ENCODE measurements around the gene SLC12A6. TPM values are rescaled to one million over a fixed set of nuclear protein-coding genes. Genes with fewer than 3 reads are reported as not detected.

SLC12A6 gene
- total RNA-seq, 1 donor from 2014 or later, result 73.4 TPM

GRCh38 chr15:34252545-34252944 is 85.0 kb downstream of the SLC12A6 start:
- Histone ChIP-seq H3K27ac (no peak overlapping the region), H3K4me3 (no peak overlapping the region), H3K36me3 (peaks cover 0 to 80% of the 10 kb centered on the region in 2 donors), H3K4me1 (no peaks in the 10 kb centered on the region), H3K9me3 (no peaks in the 10 kb centered on the region), H3K27me3 (no peaks in the 10 kb centered on the region)
- no peak for DNase-seq (ENCODE audit: extremely low spot score in 2 of 2)
- TF ChIP-seq POLR2AphosphoS5 (IDR thresholded peaks at IDR 0.05; ENCODE audit: insufficient read depth in 1 of 2, low read depth in 1 of 2) (no peak), POLR2A (IDR thresholded peaks at IDR 0.05) (no peak), CTCF (IDR thresholded peaks at IDR 0.05) (no peak)
- intact Hi-C loops (cut with DNase I), result no loop called here

GRCh38 chr15:34248190-34248589 is 89.4 kb downstream of the SLC12A6 start:
- no peak overlapping the region for H3K27ac ChIP-seq
- H3K4me3 ChIP-seq, result no peak overlapping the region
- TF ChIP-seq CTCF (IDR thresholded peaks at IDR 0.05), result no peak
- no peaks in the 10 kb centered on the region for H3K9me3 ChIP-seq
- no peaks in the 10 kb centered on the region for H3K27me3 ChIP-seq
- intact Hi-C loops (cut with DNase I), result loop anchor here (10.0 kb wide), 1 partner anchor 117 kb away; the partner anchor contains the start of gene LPCAT4
- H3K36me3 ChIP-seq, result peaks cover 0 to 74% of the 10 kb centered on the region in 2 donors
- DNase-seq (ENCODE audit: extremely low spot score in 2 of 2), result no peak
- no peaks in the 10 kb centered on the region for H3K4me1 ChIP-seq

GRCh38 chr15:34246276-34246976 is 91.2 kb downstream of the SLC12A6 start:
- H3K4me3 ChIP-seq, result no peak overlapping the region
- intact Hi-C loops (cut with DNase I), result loop anchor here (10.0 kb wide), 1 partner anchor 118 kb away; the partner anchor contains the start of gene LPCAT4
- no peak for TF ChIP-seq CTCF (IDR thresholded peaks at IDR 0.05)
- no peak for TF ChIP-seq POLR2A (IDR thresholded peaks at IDR 0.05)
- no peak for TF ChIP-seq POLR2AphosphoS5 (IDR thresholded peaks at IDR 0.05; ENCODE audit: insufficient read depth in 1 of 2, low read depth in 1 of 2)
- no peak overlapping the region for H3K27ac ChIP-seq
- H3K4me1 ChIP-seq, result no peaks in the 10 kb centered on the region
- H3K36me3 ChIP-seq, result peaks cover 0 to 62% of the 10 kb centered on the region in 2 donors
- no peaks in the 10 kb centered on the region for H3K9me3 ChIP-seq
- no peak for DNase-seq (ENCODE audit: extremely low spot score in 2 of 2)
- H3K27me3 ChIP-seq, result no peaks in the 10 kb centered on the region

- Histone ChIP-seq H3K4me1 (no peaks in the 10 kb centered on the region), H3K9me3 (no peaks in the 10 kb centered on the region), H3K36me3 (peaks cover 0 to 32% of the 10 kb centered on the region in 2 donors), H3K27me3 (no peaks in the 10 kb centered on the region), H3K27ac (no peak overlapping the region), H3K4me3 (no peak overlapping the region)
- DNase-seq (ENCODE audit: extremely low spot score in 2 of 2), result no peak
- TF ChIP-seq CTCF (IDR thresholded peaks at IDR 0.05) (no peak), POLR2A (IDR thresholded peaks at IDR 0.05) (no peak), POLR2AphosphoS5 (IDR thresholded peaks at IDR 0.05; ENCODE audit: insufficient read depth in 1 of 2, low read depth in 1 of 2) (no peak)
- intact Hi-C loops (cut with DNase I), result loop anchor here (10.0 kb wide), 1 partner anchor 122 kb away; the partner anchor contains the start of gene LPCAT4
Measured at GRCh38 chr15:34243226-34243625, 94.4 kb downstream of the SLC12A6 start.

- Histone ChIP-seq H3K4me3 (no peak overlapping the region), H3K27ac (no peak overlapping the region), H3K9me3 (no peaks in the 10 kb centered on the region), H3K4me1 (no peaks in the 10 kb centered on the region), H3K36me3 (peaks cover 0 to 40% of the 10 kb centered on the region in 2 donors), H3K27me3 (no peaks in the 10 kb centered on the region)
- no peak for DNase-seq (ENCODE audit: extremely low spot score in 2 of 2)
- intact Hi-C loops (cut with DNase I), result loop anchor here (10.0 kb wide), 1 partner anchor 122 kb away; the partner anchor contains the start of gene LPCAT4
- TF ChIP-seq POLR2A (IDR thresholded peaks at IDR 0.05) (no peak), POLR2AphosphoS5 (IDR thresholded peaks at IDR 0.05; ENCODE audit: insufficient read depth in 1 of 2, low read depth in 1 of 2) (no peak), CTCF (IDR thresholded peaks at IDR 0.05) (no peak)
Measured at GRCh38 chr15:34242331-34242710, 95.3 kb downstream of the SLC12A6 start.
